ENCODE results near the gene AADACL4.

Gene AADACL4

DNA sequence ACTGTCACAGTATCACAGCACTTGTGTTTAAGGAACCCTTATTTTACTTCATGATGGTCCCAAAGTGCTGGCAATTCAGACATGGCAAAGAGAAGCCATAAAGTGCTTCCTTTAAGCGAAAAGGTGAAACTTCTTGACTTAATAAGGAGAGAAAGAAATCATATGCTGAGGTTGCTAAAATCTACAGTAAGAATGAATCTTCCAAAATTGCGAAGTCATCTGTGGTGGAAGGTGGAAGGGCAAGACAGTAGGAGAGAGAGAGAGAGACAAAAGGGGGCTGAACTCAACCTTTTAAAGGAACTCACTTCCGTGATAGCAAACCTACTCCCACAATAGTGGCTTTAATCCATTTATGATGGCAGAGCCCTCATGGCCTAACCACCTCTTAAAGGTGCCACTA, 52.8 kb downstream of the AADACL4 start:
- DNase-seq (ENCODE audit: low read depth) = no peak
- TF ChIP-seq, protein P1, sequence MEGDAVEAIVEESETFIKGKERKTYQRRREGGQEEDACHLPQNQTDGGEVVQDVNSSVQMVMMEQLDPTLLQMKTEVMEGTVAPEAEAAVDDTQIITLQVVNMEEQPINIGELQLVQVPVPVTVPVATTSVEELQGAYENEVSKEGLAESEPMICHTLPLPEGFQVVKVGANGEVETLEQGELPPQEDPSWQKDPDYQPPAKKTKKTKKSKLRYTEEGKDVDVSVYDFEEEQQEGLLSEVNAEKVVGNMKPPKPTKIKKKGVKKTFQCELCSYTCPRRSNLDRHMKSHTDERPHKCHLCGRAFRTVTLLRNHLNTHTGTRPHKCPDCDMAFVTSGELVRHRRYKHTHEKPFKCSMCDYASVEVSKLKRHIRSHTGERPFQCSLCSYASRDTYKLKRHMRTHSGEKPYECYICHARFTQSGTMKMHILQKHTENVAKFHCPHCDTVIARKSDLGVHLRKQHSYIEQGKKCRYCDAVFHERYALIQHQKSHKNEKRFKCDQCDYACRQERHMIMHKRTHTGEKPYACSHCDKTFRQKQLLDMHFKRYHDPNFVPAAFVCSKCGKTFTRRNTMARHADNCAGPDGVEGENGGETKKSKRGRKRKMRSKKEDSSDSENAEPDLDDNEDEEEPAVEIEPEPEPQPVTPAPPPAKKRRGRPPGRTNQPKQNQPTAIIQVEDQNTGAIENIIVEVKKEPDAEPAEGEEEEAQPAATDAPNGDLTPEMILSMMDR (conservative IDR thresholded peaks at IDR 0.05; ENCODE audit: low read depth, low read length) = no peak
- no peak overlapping the region for H3K4me3 ChIP-seq (ENCODE audit: low read length)

DNA sequence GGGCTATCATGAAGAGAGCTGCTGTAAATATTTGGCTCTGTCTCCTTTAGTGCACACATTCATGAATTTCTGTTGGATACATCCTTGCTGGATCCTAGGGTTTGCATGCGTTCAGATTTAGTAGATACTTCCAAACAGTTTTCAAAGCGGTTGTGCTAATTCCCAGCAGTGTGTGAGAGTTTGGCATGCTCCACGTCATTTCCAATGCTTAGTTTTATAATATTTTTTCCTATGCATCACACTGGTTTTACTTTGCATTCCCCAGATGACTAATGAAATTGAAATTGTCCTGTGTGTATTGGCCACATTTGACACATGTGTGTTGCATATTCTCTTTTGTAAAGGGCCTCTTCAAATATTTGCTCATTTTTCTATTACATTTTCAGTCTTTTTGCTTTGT, 53.5 kb downstream of the AADACL4 start:
- DNase-seq (ENCODE audit: low read depth) = no peak
- H3K4me3 ChIP-seq (ENCODE audit: low read length) = no peak overlapping the region
- TF ChIP-seq, protein P1 (conservative IDR thresholded peaks at IDR 0.05; ENCODE audit: low read depth, low read length) = no peak

DNA sequence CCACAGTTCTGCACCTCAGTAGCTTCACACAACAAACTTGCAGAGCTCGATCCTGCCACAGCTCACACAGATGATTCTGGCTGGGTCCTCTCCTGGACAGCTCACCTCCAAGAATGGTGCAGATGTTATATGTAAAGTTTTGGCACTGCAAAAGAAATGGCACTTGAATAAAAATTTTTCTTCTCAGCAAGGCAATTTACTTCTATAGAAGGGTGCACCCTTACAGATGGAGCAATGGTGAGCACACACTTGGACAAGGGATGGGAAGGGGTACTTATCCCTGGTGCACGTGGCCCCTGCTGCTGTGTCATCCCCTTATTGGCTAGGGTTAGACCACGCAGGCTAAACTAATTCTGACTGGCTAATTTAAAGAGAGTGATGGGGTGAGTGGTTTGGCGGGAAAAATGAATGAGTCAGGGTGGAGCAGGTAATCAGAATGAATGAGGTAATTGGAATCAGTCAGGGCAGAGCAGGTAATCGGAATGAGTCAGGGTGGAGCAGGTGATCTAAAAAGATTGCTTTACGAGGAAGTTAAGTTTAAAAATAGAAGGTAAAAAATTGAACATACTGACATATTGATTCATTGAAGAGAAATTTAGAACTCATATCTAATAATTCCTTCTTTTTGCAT, 60.1 kb downstream of the AADACL4 start:
- TF ChIP-seq, protein P1 (conservative IDR thresholded peaks at IDR 0.05; ENCODE audit: low read depth, low read length) = no peak
- no peak for DNase-seq (ENCODE audit: low read depth)
- no peak overlapping the region for H3K4me3 ChIP-seq (ENCODE audit: low read length)

DNA sequence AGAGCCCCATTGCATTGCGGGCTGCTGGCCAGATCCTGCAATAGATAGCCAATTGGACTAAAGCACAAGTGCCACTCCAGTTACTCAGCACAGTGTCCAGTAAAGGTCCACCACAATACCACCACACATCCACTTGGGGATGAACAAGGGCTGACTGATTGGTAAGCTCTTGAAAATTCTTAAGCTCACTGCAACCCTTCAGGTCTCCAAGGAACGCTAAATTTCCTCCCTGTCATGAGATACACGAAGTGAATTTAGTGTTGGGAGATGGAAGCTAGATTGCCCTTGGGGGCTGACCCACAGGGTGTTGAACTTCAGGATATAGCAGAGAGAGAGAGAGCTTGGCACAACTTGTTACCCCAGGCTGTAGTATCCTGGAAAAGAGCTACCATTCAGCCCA, 62.2 kb downstream of the AADACL4 start:
- TF ChIP-seq, protein P1 (conservative IDR thresholded peaks at IDR 0.05; ENCODE audit: low read depth, low read length) = no peak
- no peak for DNase-seq (ENCODE audit: low read depth)
- no peak overlapping the region for H3K4me3 ChIP-seq (ENCODE audit: low read length)

DNA sequence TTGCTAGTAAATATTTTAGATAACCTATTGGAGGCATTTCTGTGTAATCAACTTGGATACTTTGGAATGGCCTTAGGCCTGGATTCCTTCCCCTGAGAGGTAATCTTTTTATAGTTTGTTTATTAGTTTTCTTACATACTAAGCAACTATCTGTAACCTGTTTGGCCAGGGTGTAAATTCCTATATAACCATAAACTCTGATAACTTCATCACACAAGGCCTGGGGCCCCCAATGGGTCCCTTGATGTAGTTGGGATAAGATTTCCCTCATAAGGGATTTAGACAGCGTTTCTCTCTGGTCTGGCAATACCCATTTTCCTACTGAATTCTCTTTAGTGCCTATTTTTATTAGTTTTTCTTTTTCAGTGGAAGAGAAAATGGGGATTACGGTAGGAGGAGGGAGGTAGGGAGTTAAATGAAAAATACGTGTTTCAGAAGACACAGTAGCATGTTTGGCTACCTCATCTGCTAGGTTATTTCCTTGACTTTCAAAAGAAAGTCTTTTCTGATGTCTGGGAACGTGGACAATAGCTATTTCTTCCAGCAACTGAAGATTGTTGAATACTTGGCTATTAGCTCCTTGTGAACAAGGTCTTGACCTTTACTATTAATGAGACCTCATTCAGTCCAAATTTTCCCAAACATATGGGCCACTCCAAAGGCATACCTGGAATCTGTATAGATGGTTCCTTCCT, 64.7 kb downstream of the AADACL4 start:
- H3K4me3 ChIP-seq (ENCODE audit: low read length) = no peak overlapping the region
- no peak for DNase-seq (ENCODE audit: low read depth)
- TF ChIP-seq, protein P1 (conservative IDR thresholded peaks at IDR 0.05; ENCODE audit: low read depth, low read length) = no peak

DNA sequence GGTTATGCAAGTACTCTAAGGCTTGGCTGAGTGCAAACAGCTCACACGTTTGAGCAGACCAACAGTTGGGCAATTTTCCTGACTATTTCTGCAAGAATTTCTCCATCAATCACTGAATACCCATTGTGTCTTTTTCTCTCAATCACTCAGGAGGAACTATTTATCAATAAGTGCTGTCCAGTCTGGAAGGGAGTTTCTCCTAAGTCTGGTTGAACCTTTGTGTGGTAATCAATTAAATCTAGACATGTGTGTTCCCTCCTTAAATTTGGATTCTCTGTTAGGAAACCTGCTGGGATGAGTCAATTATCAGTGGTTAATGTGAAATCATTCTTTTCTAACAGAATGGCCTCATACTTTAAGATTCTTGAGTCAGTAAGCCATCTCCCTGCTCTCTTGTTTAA, 65.2 kb downstream of the AADACL4 start:
- DNase-seq (ENCODE audit: low read depth) = no peak
- TF ChIP-seq, protein P1 (conservative IDR thresholded peaks at IDR 0.05; ENCODE audit: low read depth, low read length) = no peak
- H3K4me3 ChIP-seq (ENCODE audit: low read length) = no peak overlapping the region

DNA sequence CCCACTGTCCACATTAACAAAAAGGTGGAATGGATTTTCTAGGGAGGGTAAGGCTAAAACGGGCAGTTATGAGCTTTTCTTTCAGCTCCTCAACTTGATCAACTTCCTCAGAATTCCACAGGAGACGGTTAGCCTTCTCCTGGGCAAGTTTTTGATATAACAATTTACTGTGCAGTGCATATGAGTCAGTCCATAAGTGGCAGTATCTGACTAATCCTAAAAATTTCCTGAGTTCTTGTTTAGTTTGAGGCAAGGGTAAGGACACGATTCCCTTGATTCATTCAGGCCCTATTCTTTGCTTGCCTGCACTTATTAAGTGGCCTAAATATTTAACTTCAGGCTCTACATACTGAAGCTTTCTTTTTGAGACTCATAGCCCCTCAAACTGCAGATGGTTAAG, 65.8 kb downstream of the AADACL4 start:
- H3K4me3 ChIP-seq (ENCODE audit: low read length) = no peak overlapping the region
- TF ChIP-seq, protein P1 (conservative IDR thresholded peaks at IDR 0.05; ENCODE audit: low read depth, low read length) = no peak
- no peak for DNase-seq (ENCODE audit: low read depth)
